Tibial nerve (tissue), 4 donors: Measurements from ENCODE around the gene AP3D1. TPM values are rescaled to one million over a fixed set of nuclear protein-coding genes. Genes with fewer than 3 reads are reported as not detected.
"Not testable (repeated sequence)": the region's sequence is repeated elsewhere in the genome, so short reads cannot be mapped to it uniquely, and the experiment has no call there.

Experiments used
- DNase-seq, 2 donors: peaks; one replicate each; pipeline ENCODE4 v3.0.0-alpha.2; 2019; ENCODE audit warnings: low spot score in 2 of 2
- H3K27ac ChIP-seq, 4 donors: fragments of 200-600 bp; sonication (generic) in 3 of 4; one replicate each; pipeline ENCODE4 v1.5.1; 2017 to 2019; ENCODE audit warnings: mild to moderate bottlenecking in 1 of 4
- H3K27me3 ChIP-seq, 2 donors: fragments of 200-600 bp; sonication (generic) in 1 of 2; one replicate each; pipeline versions ENCODE4 v1.5.1 to v1.6.0; 2017 to 2019
- H3K36me3 ChIP-seq, 3 donors: fragments of 200-600 bp; sonication (generic); one replicate each; pipeline ENCODE4 v1.5.1; 2018 to 2019
- H3K4me1 ChIP-seq, 4 donors: fragments of 200-600 bp; sonication (generic) in 3 of 4; one replicate each; pipeline ENCODE4 v1.5.1; 2017 to 2019
- H3K4me3 ChIP-seq, 4 donors: fragments of 200-600 bp; sonication (generic) in 3 of 4; one replicate each; pipeline ENCODE4 v1.5.1; 2017 to 2019; ENCODE audit warnings: mild to moderate bottlenecking in 1 of 4, moderate library complexity in 1 of 4
- H3K9me3 ChIP-seq, 4 donors: fragments of 200-600 bp; sonication (generic) in 3 of 4; one replicate each; pipeline ENCODE4 v1.5.1; 2017 to 2019
- EP300 ChIP-seq, 2 donors: sonication (generic); formaldehyde crosslinking; IDR thresholded peaks; one replicate each; pipeline ENCODE4 v1.6.1; 2017; ENCODE audit warnings: antibody characterized with exemption in 2 of 2, mild to moderate bottlenecking in 1 of 2
- POLR2A ChIP-seq, 2 donors: fragments of 450-650 bp; IDR thresholded peaks; one replicate each; pipeline ENCODE4 v1.6.1; 2017; ENCODE audit warnings: antibody characterized with exemption in 2 of 2, mild to moderate bottlenecking in 2 of 2, moderate library complexity in 2 of 2
- WGBS, 2 donors: methylation state at CpG; one replicate each; pipeline ENCODE4 v1.1.5; 2018; 5-methylcytosine and 5-hydroxymethylcytosine counted together
- total RNA-seq, 4 donors: library from RNA; depleted of rRNA; stranded (reverse); fragments of >200 nt; gene quantifications; one replicate each; pipeline ENCODE4 v1.1.0, GENCODE V29; 2016
- TF ChIP-seq, protein P1 (sequence below), 5 experiments: fragments of 200-600 bp in 3 of 5; fragments of 450-650 bp in 2 of 5; sonication (generic) in 3 of 5; IDR thresholded peaks; one replicate each; pipeline ENCODE4 v1.5.1; 2016 to 2019; ENCODE audit warnings: antibody characterized with exemption in 5 of 5, mild to moderate bottlenecking in 3 of 5, moderate library complexity in 2 of 5

The AP3D1 gene
- total RNA-seq, 4 donors from 2014 or later = 75.2 to 127 (median 83.3) TPM

DNA sequence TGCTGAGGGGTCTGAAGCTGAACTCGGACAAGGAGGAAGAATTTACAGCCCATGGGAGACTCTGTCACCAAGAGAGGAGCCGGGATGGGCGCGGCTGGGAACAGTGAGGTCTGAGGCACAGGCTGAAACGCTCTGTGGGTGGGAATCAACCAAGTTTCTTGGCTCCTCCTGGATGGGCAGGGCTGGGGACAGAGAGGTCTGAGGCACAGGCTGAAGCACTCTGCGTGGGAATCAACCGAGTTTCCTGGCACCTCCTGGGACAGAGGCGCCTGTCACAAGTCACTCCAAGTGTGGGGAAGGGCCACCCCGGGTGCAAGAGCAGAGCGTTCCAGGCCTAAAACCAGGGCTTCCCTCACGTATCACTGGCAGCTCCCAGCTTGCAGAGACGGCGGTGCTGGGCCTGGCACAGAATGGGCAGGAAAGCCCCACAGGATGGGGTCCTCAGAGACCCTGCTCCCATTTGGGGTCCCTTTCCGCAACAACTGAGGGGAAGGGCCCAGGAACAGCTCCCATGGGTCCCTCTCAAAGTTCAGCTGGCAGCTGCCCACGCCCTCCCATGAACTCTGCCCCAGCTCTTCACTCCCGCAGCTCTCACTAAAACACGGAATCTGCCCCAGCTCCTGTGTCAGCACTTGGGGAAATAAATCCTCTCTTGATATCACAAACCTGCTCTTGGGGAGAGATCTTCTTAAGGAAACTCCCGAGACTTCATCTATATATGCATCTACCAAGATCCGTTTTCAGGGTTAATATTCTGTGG, 18.5 kb downstream of the AP3D1 start:
- TF ChIP-seq EP300 (IDR thresholded peaks at IDR 0.05) (no peak), POLR2A (IDR thresholded peaks at IDR 0.05) (no peak)
- TF ChIP-seq, protein P1, sequence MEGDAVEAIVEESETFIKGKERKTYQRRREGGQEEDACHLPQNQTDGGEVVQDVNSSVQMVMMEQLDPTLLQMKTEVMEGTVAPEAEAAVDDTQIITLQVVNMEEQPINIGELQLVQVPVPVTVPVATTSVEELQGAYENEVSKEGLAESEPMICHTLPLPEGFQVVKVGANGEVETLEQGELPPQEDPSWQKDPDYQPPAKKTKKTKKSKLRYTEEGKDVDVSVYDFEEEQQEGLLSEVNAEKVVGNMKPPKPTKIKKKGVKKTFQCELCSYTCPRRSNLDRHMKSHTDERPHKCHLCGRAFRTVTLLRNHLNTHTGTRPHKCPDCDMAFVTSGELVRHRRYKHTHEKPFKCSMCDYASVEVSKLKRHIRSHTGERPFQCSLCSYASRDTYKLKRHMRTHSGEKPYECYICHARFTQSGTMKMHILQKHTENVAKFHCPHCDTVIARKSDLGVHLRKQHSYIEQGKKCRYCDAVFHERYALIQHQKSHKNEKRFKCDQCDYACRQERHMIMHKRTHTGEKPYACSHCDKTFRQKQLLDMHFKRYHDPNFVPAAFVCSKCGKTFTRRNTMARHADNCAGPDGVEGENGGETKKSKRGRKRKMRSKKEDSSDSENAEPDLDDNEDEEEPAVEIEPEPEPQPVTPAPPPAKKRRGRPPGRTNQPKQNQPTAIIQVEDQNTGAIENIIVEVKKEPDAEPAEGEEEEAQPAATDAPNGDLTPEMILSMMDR (IDR thresholded peaks at IDR 0.05) = no peak
- Histone ChIP-seq H3K27me3 (no peaks in the 10 kb centered on the region), H3K4me1 (peaks cover 0 to 21% (median 0%) of the 10 kb centered on the region in 4 donors), H3K9me3 (no peaks in the 10 kb centered on the region), H3K36me3 (peaks cover 0 to 89% (median 14%) of the 10 kb centered on the region in 3 donors), H3K4me3 (no peak overlapping the region), H3K27ac (peak overlapping the region in 1 of 4 donors; percentile 56)
- WGBS, 2 donors = 62 to 74% methylated on average over 19 of the region's 19 CpGs
- no peak for DNase-seq

DNA sequence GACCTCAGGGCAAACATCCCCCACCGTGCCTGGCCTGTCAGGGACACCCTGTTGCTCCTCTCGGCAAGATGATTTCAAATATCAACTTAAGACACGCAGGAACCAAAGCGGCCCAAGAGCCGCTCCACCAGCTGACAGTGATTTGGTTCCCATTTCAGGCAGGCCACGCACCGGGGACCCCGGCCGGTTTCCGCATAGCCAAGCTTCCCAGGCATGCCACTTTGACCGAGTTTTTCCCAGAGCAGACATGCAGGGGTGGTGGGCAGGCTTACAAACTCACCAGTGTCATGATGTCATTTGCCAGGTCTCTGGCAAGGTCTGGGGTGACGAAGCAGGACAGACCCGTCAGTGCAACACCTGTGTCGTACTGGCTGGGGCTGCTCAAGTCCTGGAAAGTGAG, 19.2 kb downstream of the AP3D1 start:
- Histone ChIP-seq H3K4me3 (no peak overlapping the region), H3K4me1 (peaks cover 0 to 21% (median 0%) of the 10 kb centered on the region in 4 donors), H3K27me3 (no peaks in the 10 kb centered on the region), H3K9me3 (no peaks in the 10 kb centered on the region), H3K36me3 (peaks cover 0 to 89% (median 9%) of the 10 kb centered on the region in 3 donors), H3K27ac (no peak overlapping the region)
- TF ChIP-seq POLR2A (IDR thresholded peaks at IDR 0.05) (no peak), EP300 (IDR thresholded peaks at IDR 0.05) (no peak)
- TF ChIP-seq, protein P1 (IDR thresholded peaks at IDR 0.05) = no peak
- DNase-seq = no peak
- WGBS, 2 donors = 93 to 94% methylated on average over 13 of the region's 14 CpGs

DNA sequence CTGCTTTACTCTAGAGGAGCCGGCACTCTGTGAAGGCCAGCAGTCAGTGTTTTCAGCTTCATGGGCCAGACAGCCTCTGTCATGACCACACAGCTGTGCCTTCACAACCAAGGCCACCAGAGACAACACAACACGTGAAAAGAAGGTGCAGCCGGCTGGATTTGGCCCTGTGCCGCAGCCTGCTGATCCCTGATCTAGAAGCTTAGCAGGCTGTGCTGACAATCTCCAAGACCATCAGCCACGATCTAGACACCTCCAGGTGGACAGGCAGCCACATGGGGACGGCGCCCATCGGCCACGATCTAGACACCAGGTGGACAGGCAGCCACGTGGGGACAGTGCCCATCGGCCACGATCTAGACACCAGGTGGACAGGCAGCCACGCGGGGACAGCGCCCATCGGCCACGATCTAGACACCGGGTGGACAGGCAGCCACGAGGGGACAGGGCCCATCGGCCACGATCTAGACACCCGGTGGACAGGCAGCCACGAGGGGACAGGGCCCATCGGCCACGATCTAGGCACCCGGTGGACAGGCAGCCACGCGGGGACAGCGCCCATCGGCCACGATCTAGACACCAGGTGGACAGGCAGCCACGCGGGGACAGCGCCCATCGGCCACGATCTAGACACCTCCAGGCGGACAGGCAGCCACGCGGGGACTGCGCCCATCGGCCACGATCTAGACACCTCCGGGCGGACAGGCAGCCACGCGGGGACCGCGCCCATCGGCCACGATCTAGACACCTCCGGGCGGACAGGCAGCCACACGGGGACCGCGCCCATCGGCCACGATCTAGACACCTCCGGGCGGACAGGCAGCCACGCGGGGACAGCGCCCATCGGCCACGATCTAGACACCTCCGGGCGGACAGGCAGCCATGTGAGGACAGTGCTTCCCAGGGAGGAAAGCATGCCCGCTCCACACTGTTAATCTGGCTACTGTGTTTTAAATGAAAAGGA, 20.1 kb downstream of the AP3D1 start:
- not testable (repeated sequence) for DNase-seq, H3K4me3 ChIP-seq, H3K27me3 ChIP-seq, H3K9me3 ChIP-seq, H3K27ac ChIP-seq
- peaks cover 0 to 89% (median 9%) of the 10 kb centered on the region in 3 donors for H3K36me3 ChIP-seq
- 93 to 94% methylated on average over 34 to 42 of the region's 67 CpGs for WGBS, 2 donors
- peaks cover 0 to 21% (median 0%) of the 10 kb centered on the region in 4 donors for H3K4me1 ChIP-seq

DNA sequence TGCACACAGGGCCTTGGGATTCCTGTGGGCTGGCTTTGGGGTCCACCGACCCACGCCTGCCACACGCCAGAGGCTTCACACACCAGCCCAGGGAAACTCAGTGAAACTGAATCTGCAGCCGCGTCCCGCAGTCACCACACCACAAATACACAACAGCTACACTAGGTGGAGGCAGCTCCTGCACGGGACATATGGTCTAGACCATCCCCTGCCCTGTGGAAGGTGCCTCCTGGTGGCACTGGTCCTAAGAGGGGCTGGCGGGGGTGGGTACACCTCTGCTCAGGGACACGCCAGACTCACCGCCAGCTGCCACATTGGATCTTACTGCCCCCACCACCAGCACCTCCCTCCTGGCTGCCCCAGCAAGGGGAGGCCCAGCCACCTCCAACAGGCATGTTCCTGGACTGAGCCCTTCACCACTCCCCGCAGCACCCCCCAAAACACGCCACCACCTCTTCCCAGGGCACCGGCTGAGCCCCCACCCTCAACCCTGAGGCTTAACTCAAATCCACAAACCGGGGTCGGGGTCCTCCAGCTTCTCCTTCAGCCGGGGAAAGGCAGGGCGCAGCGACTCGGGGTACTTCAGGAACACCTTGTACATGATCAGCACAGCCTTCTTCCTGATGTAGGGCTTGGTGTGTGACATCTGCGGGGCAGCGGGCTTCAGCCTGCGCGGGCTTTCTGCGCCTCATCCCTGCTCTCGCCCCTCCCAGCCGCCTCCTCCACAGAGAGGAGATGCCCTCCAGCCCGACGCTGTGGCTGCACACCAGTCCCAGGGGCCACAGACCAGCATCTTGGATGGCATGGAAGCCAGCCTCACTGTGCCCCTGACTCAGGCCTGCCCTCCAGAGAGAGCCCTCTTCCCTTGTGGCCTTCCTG, 21.2 kb downstream of the AP3D1 start:
- H3K4me3 ChIP-seq = no peak overlapping the region
- H3K9me3 ChIP-seq = no peaks in the 10 kb centered on the region

More for the DNA sequence above, 21.2 kb downstream of the AP3D1 start:
- Histone ChIP-seq H3K4me1 (peaks cover 0 to 14% (median 0%) of the 10 kb centered on the region in 4 donors), H3K27me3 (no peaks in the 10 kb centered on the region), H3K36me3 (peaks cover 0 to 89% (median 12%) of the 10 kb centered on the region in 3 donors), H3K27ac (no peak overlapping the region)
- no peak for TF ChIP-seq POLR2A (IDR thresholded peaks at IDR 0.05)
- no peak for TF ChIP-seq EP300 (IDR thresholded peaks at IDR 0.05)
- TF ChIP-seq, protein P1 (IDR thresholded peaks at IDR 0.05) = no peak
- DNase-seq = no peak
- 94 to 96% methylated on average over 20 to 27 of the region's 28 CpGs for WGBS, 2 donors
